ENCODE measurements around the gene HMOX2.
A peak's percentile ranks its signal among the peaks of the same experiment; 100 is the strongest.

Gene HMOX2

GRCh38 chr16:4524571-4524970, 48.4 kb downstream of the HMOX2 start:
- DNase-seq (ENCODE audit: low spot score): no peak

DNA sequence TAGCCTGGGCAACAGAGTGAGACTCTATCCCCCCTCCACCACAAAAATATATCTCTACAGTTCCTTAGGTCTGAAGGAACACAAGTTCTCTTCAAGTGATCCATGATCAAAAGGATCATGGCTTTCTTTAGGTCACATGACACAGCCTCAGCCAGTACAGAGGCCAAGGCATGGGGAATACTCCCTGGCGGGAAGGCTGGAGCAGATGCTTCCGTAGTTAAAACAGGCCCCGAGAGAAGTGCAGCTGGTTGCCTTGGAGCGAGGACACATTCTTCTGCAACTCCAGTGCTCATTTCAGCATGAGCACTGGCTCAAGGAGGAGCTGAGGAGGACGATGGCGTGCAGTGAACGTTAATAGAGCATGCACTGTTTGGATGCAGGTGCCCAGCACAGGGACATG, 48.9 kb downstream of the HMOX2 start:
- DNase-seq (ENCODE audit: low spot score): no peak

DNA sequence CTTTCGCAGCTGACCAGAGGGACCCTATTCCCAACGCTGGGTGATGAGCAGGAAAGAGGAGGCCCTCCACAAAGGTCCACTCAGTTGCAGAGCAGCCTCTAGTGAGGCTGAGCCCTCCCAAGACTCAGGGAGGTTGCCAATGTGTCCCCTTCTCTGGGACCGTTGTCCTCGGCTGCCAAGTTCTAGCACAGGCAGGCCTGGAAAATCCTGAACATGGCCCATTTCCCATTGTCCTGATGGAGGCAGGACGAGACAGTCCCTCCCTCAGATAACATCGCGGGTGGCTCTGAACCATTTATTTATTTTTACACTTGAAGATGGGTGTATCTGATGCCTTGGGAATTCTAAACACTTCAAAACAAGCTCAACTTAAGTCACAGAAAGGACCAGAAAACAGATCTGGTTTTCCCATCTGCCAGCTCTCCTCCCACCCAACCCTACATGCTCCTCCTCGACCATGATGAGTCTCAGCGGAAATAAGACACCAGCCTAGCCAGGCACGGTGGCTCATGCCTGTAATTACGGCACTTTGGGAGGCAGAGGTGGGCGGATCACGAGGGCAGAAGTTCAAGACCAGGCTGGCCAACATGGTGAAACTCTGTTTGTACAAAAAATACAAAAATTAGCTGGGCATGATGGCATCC, 49.6 kb downstream of the HMOX2 start:
- no peak for DNase-seq (ENCODE audit: low spot score)

- no peak for DNase-seq (ENCODE audit: low spot score)
These were observed 53.2 kb downstream of the HMOX2 start for GRCh38 chr16:4529085-4530060.

DNA sequence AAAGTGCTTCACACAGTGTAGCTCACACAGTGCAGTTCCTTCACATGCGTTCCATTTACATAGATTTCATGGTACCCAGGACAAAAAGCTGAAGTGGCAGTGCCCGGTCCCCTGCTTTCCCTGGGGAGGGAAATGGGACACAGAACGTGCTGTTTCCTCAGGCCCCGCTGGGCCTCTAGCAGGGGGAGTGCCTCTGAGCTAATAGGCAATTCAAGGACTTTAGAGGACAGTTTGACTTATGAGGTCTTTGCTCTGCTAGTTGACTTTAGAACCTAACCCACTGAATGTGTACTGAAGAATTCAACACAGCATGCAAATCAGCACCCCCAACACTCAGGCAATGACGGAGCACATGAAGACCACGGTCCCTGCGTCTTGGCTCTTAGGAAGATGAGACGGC, 55.6 kb downstream of the HMOX2 start:
- DNase-seq (ENCODE audit: low spot score): no peak

GRCh38 chr16:4532238-4532637, 56.0 kb downstream of the HMOX2 start:
- DNase-seq (ENCODE audit: low spot score): no peak

GRCh38 chr16:4533490-4533889, 57.3 kb downstream of the HMOX2 start:
- no peak for DNase-seq (ENCODE audit: low spot score)

DNA sequence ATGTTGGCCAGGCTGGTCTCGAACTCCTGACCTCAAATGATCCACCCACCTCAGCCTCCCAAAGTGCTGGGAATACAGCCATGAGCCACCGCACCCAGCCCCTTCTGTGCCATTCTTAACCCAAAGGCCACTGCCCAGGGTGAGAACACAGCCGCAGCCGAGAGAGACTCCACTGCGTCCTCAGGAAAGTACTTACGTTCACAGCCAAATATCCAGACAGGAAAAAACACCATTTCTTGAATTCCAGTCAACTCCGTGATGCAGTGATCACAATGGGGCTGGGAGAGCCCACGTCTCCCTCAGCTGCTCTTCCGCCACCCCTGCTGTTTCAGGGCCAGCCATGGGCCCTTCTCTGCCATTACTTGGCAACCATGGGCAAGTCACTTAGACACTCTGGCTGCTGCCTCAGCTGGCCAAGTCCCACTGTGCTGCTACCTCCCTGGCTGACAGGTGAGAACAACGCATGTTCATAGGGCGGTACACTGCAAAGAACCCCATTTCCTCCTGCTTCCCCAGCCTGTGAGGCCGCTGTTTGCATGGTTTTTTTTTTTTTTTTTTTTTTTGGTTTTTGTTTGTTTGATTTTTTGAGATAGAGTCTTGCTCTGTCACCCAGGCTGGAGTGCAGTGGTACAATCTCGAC, 58.1 kb downstream of the HMOX2 start:
- DNase-seq (ENCODE audit: low spot score): no peak

DNA sequence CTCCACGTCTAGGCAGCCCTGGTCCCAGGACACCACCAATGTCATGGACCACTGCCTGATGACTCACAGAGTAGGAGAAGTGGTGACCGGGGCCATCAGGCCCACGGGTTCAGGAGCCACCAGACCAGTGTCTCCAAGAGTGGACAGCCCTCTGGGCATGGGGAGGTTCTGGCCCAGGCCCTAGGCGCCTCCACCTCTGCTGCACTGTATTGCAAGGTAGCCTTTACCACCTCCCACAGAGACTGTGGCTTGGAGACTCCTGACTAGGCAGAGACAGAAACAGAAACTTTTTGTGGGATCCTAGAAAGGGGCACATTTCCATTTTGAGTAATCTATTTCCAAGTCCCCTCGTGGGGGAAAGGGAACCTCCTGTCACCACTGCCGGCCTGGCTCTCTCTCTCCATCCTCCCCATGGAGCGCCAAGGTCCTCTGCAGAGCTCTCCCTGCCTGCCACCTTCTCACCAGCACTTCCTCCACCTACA, 59.5 kb downstream of the HMOX2 start:
- DNase-seq (ENCODE audit: low spot score): no peak

- no peak for DNase-seq (ENCODE audit: low spot score)
These were observed 60.4 kb downstream of the HMOX2 start for GRCh38 chr16:4536391-4537106.

GRCh38 chr16:4537376-4538343, 61.5 kb downstream of the HMOX2 start:
- DNase-seq (ENCODE audit: low spot score): peak; percentile 47

DNA sequence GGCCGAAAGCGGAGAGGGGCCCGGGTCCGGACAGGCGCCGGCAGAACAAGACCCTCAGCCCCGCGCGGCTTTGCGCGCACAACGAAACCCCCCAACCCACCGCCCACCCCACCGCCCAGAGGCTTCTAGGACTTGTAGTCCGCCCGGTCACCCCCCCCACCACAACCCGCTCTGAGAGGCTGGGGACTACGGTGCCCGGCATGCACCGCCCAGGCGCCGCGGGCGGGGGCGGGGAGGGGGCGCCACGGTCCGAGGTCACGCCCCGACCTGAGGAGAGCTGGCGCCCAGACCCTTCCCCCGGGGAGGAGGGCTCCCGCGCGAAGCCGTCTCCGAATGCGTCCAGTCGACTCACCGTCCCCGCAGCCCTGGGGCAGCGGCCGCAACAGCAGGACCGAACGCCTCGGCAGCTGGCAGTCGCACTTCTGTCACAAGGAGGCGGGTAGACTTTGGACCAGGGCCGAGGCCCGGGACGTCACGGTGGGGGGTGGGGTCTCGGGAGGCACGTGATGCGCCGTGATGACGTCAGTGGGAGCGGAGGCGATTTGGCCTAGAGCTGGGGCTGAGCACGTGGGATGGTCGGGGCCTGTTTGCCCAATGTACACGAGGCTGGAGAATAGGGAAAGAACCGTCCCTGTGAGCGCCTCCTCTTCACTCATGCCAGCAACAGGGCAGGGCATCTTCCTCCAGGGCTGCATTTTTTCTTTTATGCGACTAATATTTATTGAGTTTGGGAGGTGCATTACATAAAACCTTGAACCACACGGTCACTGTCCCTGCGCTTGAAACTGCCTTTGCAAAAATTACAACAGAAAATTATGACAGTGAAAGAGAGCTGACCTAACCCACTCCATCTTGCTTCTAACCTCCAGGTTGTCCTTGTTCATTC, 62.4 kb downstream of the HMOX2 start, which contains the start of gene CDIP1:
Gene CDIP1, minus strand, starts transcription at position 424 of the 886 bp plus-strand sequence. CDS start 24,643 bp downstream, outside the sequence.
- peak; percentile 94 for DNase-seq (ENCODE audit: low spot score)

- DNase-seq (ENCODE audit: low spot score): no peak
These were observed 63.6 kb downstream of the HMOX2 start for GRCh38 chr16:4539716-4540284.

- no peak for DNase-seq (ENCODE audit: low spot score)
These were observed 68.3 kb downstream of the HMOX2 start for GRCh38 chr16:4544473-4544872.

DNA sequence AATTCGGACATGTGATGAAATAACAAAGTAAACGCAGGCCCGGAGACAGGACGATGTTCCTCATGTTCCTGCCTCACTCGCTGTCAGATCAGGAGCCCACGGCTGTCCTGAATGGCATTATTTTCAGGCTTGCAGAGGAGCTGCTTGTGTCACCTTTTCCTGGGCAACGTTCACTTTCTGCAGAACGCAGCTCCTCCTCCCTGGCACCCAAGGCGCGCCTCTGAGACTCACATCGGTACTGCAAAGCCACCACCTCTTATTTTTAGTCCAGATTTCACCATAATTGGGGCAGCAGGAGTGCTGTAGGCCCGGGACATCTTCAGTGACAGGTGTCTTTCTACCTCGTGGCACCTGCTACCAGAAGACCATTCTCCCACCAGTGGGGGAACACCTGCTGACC, 71.9 kb downstream of the HMOX2 start:
- no peak for DNase-seq (ENCODE audit: low spot score)

DNA sequence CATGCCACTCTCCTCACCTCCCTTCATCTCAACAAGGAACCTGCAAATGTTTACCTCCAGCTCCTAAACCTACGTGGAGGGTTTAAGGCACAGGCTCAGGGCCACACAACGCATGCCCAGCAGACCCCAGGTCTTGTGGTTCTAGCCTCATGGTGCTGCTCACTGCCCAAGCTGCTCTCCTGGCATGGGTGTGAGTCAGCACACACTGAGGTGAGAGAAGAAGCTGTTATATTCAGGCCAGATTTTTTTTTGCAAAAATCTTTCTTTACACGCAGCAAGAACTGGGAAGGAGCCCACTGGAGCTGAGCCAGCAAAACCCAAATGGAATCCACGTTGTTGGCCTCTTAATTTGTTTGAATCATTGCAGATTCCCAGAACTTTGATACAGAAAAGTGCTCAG, 74.4 kb downstream of the HMOX2 start:
- DNase-seq (ENCODE audit: low spot score): no peak

DNA sequence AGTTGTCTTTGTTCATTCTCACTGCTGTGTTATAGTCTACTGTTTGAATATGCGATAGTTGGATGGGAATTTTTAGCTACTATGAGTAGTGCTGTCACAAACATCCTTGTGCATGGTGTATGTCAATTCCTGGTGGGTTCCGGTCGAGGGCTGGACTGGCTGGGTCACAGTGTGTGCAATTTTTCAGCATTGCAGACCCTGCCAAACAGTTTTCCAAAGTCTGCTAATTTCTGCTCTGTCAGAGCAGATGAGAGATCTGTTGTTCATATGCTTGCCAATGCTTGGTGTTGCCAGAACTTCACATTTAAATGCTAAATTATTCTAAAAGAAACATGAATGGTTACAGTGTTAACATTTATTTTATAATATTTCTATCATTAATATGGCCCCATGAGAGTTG, 76.3 kb downstream of the HMOX2 start:
- no peak for DNase-seq (ENCODE audit: low spot score)

DNA sequence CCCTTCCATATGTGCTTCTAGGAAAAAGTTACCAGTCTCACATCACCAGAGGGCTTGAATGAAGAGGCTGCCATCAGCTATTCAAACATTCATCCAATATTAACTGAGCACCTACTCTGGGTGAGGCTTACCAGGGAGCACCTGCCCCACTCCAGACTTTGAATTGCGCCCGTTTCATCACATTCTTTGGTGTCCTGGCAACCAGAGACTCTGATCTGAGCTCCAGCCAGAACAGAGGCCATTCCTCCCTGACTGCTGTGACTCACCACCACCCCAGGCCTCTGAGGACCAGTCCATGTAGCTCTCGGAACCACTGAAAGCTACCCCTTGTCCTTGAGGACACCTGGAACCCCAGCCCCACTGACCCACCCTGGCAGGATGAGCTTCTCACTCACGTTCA, 79.9 kb downstream of the HMOX2 start, which contains the start of gene C16orf96:
Gene C16orf96, plus strand, starts transcription at position 229 of the 400 bp plus-strand sequence. Its CDS starts 150 bp downstream, at position 379.
- DNase-seq (ENCODE audit: low spot score): no peak

GRCh38 chr16:4556580-4556979, 80.4 kb downstream of the HMOX2 start:
- no peak for DNase-seq (ENCODE audit: low spot score)

Data from D341Med (cell line).